ENCODE results near the gene COL25A1. TPM values are rescaled to one million over a fixed set of nuclear protein-coding genes. Genes with fewer than 3 reads are reported as not detected.

The COL25A1 gene
- total RNA-seq, 2 donors from 2014 or later = 4.0 to 6.2 TPM

DNA sequence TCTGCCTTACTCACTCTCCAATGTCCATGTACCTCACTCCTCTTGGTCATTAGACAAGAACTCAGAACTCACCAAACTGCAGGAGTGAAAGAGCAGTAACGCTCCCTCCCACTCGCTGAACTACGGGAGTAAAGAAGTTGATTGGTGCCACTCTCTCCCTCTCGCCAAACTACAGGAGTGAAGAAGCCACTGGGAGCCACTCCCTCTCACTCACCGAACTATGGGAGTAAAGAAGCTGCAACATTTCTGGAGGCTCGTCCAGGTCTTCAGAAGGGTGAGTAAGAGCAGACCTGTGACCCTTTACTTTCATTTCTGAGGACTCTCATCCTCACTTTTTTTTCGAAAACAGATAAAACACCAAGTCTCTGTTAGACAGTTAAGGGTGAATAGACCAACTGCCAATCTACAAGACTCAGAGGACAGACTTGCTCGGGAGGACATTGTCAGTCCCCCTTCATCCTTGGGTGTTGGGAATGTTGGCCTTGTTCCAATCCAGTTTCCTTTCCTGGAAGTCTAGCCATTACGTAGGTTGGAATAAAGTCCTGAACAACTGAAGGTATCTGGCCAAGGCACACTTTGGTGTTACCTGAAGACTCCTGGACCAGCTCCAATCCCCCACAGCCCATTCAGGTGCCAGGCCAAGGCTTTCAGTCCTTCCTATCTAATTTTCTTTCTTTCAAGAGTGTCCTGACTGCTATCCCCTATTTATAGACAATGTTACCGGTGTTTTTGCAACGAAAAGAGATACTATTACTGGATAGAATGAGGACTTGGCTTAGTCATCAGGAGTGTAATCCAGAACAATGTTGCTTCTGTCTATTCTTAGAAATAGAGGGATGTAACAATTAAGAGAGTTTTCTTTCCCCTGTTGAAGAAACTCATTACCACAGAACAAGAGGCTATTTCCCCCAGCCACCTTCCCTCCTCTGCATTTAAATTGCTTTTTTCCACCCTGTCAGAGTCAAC lies 11.0 kb upstream of the COL25A1 start:
- peaks cover 18% of the 10 kb centered on the region for H3K9me3 Mint-ChIP-seq
- H3K4me1 Mint-ChIP-seq = no peaks in the 10 kb centered on the region
- WGBS, 2 experiments (ENCODE audit: insufficient coverage in 1 of 2, insufficient read length in 1 of 2) = 90 to 92% methylated on average over 9 to 11 of the region's 11 CpGs
- no peaks in the 10 kb centered on the region for H3K36me3 Mint-ChIP-seq (ENCODE audit: low read depth)
- TF ChIP-seq, protein P1, sequence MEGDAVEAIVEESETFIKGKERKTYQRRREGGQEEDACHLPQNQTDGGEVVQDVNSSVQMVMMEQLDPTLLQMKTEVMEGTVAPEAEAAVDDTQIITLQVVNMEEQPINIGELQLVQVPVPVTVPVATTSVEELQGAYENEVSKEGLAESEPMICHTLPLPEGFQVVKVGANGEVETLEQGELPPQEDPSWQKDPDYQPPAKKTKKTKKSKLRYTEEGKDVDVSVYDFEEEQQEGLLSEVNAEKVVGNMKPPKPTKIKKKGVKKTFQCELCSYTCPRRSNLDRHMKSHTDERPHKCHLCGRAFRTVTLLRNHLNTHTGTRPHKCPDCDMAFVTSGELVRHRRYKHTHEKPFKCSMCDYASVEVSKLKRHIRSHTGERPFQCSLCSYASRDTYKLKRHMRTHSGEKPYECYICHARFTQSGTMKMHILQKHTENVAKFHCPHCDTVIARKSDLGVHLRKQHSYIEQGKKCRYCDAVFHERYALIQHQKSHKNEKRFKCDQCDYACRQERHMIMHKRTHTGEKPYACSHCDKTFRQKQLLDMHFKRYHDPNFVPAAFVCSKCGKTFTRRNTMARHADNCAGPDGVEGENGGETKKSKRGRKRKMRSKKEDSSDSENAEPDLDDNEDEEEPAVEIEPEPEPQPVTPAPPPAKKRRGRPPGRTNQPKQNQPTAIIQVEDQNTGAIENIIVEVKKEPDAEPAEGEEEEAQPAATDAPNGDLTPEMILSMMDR (conservative IDR thresholded peaks at IDR 0.05) = no peak
- Histone ChIP-seq H3K27ac (ENCODE audit: low read depth, low read length) (no peak overlapping the region), H3K4me3 (ENCODE audit: low read length) (no peak overlapping the region), H3K27me3 (ENCODE audit: control insufficient read depth, insufficient read depth, low read length, poor library complexity, severe bottlenecking) (no peaks in the 10 kb centered on the region), H3K36me3 (ENCODE audit: control insufficient read depth, insufficient read depth, low read length) (no peaks in the 10 kb centered on the region), H3K9me3 (ENCODE audit: control insufficient read depth, low read length) (peaks cover 19% of the 10 kb centered on the region), H3K4me1 (ENCODE audit: control insufficient read depth, insufficient read depth, low read length) (no peaks in the 10 kb centered on the region), H3K9ac (ENCODE audit: extremely low read depth, low read length, poor library complexity, severe bottlenecking) (no peak overlapping the region)
- no peaks in the 10 kb centered on the region for H3K27me3 Mint-ChIP-seq (ENCODE audit: insufficient read depth)
- H3K27ac Mint-ChIP-seq = no peak overlapping the region
- no peak overlapping the region for H3K4me3 Mint-ChIP-seq
- no peak for DNase-seq

DNA sequence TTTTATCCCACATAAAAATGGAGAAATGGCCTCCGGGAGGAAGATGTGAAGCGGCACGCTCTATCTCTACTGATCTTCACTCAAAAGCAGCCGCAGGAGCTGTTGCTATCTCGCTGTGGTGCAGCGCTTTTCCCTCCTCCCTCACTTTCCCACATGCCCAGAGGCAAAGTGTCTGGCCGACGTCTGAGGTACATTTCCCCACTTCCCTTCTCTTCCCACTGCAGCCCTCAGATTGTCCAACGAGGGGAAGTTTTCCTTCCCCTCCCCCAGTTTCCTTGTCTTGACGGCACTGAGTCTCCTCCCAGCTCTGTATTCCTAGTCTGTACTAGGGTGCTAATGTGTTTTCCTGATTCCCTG lies 660 bp upstream of the COL25A1 start:
- peaks cover 35% of the 10 kb centered on the region for H3K27me3 ChIP-seq (ENCODE audit: control insufficient read depth, insufficient read depth, low read length, poor library complexity, severe bottlenecking)
- no peaks in the 10 kb centered on the region for H3K9me3 Mint-ChIP-seq
- no peaks in the 10 kb centered on the region for H3K9me3 ChIP-seq (ENCODE audit: control insufficient read depth, low read length)
- no peak for DNase-seq
- H3K4me1 Mint-ChIP-seq = no peaks in the 10 kb centered on the region
- no peak overlapping the region for H3K27ac ChIP-seq (ENCODE audit: low read depth, low read length)
- no peak overlapping the region for H3K9ac ChIP-seq (ENCODE audit: extremely low read depth, low read length, poor library complexity, severe bottlenecking)
- H3K4me1 ChIP-seq (ENCODE audit: control insufficient read depth, insufficient read depth, low read length) = no peaks in the 10 kb centered on the region
- H3K4me3 ChIP-seq (ENCODE audit: low read length) = peak overlapping the region; percentile 84
- 0 to 4% methylated on average over 2 to 10 of the region's 10 CpGs for WGBS, 2 experiments (ENCODE audit: insufficient coverage in 1 of 2, insufficient read length in 1 of 2)
- no peaks in the 10 kb centered on the region for H3K36me3 ChIP-seq (ENCODE audit: control insufficient read depth, insufficient read depth, low read length)
- TF ChIP-seq, protein P1 (conservative IDR thresholded peaks at IDR 0.05) = no peak
- H3K4me3 Mint-ChIP-seq = peak overlapping the region; percentile 57
- H3K27me3 Mint-ChIP-seq (ENCODE audit: insufficient read depth) = peaks cover 36% of the 10 kb centered on the region
- no peaks in the 10 kb centered on the region for H3K36me3 Mint-ChIP-seq (ENCODE audit: low read depth)
- peak overlapping the region; percentile 3 for H3K27ac Mint-ChIP-seq

DNA sequence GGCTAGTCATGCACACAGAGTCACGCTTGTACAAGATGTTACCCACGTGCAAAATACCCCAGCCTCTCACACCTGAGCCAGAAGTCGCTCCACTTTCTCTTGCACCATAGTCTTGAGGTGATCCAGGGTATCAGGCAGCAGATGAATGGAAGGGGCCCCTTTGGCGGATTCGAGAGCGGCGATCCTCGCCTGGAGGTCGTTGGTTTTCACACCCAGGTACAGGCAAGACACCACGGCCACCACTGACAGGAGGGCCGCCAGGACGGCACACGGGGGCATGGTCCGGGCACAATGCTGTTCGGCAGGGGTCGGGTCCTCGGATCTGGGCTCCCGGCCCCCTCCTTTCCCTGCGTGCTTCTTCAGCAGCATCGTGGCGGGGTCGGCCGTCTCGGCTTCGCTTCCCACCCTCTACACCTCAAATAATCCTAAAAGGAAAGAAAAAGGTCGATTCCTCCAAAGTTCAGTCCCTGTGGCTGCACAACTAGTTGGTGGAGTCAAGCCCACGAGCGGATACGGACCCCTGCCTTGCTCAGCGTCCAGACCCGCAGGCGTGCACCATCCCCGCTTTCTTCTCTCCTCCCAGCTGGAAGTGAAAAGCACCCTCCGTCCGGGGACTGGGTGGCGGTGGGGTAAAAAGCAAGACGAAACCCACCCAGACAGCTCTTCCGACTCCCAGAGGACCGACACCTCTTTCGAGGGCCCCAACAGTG lies 652 bp downstream of the COL25A1 start:
- no peaks in the 10 kb centered on the region for H3K9me3 Mint-ChIP-seq
- peaks cover 35% of the 10 kb centered on the region for H3K27me3 ChIP-seq (ENCODE audit: control insufficient read depth, insufficient read depth, low read length, poor library complexity, severe bottlenecking)
- no peaks in the 10 kb centered on the region for H3K36me3 Mint-ChIP-seq (ENCODE audit: low read depth)
- H3K4me3 Mint-ChIP-seq = peak overlapping the region; percentile 57
- no peaks in the 10 kb centered on the region for H3K36me3 ChIP-seq (ENCODE audit: control insufficient read depth, insufficient read depth, low read length)
- WGBS, 2 experiments (ENCODE audit: insufficient coverage in 1 of 2, insufficient read length in 1 of 2) = 19 to 29% methylated on average over 9 to 40 of the region's 40 CpGs
- H3K4me3 ChIP-seq (ENCODE audit: low read length) = peak overlapping the region; percentile 84
- no peaks in the 10 kb centered on the region for H3K9me3 ChIP-seq (ENCODE audit: control insufficient read depth, low read length)
- H3K27ac Mint-ChIP-seq = no peak overlapping the region
- peak; percentile 63 for DNase-seq
- no peaks in the 10 kb centered on the region for H3K4me1 Mint-ChIP-seq
- peaks cover 36% of the 10 kb centered on the region for H3K27me3 Mint-ChIP-seq (ENCODE audit: insufficient read depth)
- H3K27ac ChIP-seq (ENCODE audit: low read depth, low read length) = no peak overlapping the region
- H3K9ac ChIP-seq (ENCODE audit: extremely low read depth, low read length, poor library complexity, severe bottlenecking) = peak overlapping the region; percentile 13
- no peaks in the 10 kb centered on the region for H3K4me1 ChIP-seq (ENCODE audit: control insufficient read depth, insufficient read depth, low read length)
- TF ChIP-seq, protein P1 (conservative IDR thresholded peaks at IDR 0.05) = no peak

Measured in endodermal cell (in vitro differentiated cells).